OCI-LY7 (cell line): ENCODE measurements around the gene PAOX.

ENCODE experiments used
- CTCF ChIP-seq: fragments of 200-600 bp; sonication (generic); conservative IDR thresholded peaks from 2 replicates; pipeline ENCODE4 v1.5.1; 2014; ENCODE audit warnings: mild to moderate bottlenecking, antibody characterized with exemption, low read length, moderate library complexity, mixed read lengths
- EZH2phosphoT487 ChIP-seq: fragments of 200-600 bp; sonication (generic); IDR thresholded peaks from 2 replicates; pipeline ENCODE4 v1.6.1; 2018; ENCODE audit warnings: low read depth, borderline replicate concordance, mild to moderate bottlenecking, mixed run types, antibody characterized with exemption, low read length, moderate library complexity, mixed read lengths

DNA sequence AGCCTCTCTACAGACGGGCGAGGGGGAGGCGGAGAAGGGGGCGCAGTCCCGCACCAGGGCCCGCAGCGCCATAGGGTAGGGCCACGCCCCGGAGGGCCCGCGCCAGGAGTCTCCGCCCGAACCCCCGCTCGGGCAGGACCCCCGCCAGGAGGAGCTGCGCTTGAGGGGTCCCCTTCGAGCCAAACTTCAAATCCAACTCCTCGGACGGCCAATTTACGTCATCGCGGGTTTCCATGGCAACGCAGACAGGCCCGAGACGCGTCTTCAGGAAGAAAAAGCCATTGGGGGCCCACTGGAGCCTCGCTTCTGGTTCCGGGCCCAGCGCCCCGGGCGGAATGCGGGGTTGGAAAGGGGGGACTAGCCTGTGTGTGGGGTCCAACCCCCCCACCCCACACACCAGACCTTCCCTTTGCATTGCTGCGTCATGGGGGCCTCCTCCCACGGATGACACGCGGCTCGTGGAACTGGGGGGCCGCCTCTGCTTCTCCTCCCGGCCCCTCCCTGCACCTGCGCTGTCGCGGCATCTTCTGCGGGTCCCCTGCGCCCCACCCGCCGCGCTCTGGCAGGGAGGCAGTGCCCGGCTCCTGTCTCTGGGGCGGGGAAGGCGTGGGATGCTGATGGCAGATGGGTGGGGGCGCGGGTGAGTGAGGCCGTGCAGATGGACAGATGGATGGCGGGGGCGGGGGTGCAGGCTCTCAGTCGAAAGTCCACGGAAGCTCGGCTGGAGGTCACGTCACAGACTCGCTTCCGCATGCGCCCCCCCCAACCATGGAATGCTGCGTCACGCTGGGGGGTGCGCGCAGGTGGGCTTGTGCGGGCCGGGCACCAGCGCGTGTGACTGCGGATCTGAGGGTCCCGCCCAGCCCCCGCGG, 43.6 kb upstream of the PAOX start:
- TF ChIP-seq CTCF (no peak), EZH2phosphoT487 (no peak)
